ENCODE results near the gene SLC25A12.

DNA sequence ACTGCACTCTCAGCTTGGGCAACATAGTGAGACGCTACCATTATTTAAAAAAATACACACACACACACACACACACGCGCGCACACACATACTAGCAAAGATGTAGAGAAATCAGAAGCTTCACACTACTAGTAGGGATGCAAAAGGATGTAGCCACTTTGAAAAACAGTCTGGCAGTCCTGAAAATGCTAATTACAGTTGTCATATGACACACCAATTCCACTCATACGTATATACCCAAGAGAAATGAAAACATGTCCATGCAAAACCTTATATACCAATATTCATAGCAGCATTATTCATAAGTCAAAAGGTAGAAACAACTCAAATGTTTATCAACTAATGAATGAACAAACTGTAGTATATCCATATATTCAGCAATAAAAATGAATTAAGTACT, 90.3 kb downstream of the SLC25A12 start:
- TF ChIP-seq, protein P1, sequence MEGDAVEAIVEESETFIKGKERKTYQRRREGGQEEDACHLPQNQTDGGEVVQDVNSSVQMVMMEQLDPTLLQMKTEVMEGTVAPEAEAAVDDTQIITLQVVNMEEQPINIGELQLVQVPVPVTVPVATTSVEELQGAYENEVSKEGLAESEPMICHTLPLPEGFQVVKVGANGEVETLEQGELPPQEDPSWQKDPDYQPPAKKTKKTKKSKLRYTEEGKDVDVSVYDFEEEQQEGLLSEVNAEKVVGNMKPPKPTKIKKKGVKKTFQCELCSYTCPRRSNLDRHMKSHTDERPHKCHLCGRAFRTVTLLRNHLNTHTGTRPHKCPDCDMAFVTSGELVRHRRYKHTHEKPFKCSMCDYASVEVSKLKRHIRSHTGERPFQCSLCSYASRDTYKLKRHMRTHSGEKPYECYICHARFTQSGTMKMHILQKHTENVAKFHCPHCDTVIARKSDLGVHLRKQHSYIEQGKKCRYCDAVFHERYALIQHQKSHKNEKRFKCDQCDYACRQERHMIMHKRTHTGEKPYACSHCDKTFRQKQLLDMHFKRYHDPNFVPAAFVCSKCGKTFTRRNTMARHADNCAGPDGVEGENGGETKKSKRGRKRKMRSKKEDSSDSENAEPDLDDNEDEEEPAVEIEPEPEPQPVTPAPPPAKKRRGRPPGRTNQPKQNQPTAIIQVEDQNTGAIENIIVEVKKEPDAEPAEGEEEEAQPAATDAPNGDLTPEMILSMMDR (conservative IDR thresholded peaks at IDR 0.05; ENCODE audit: low read length): no peak
- no peak for TF ChIP-seq EZH2phosphoT487 (IDR thresholded peaks at IDR 0.05; ENCODE audit: borderline replicate concordance, low read depth, low read length)

Measured in OCI-LY7 (cell line).